Peyer's patch (tissue), 4 donors: Measurements from ENCODE around the gene AHRR. TPM values are rescaled to one million over a fixed set of nuclear protein-coding genes. Genes with fewer than 3 reads are reported as not detected.

Source experiments
- DNase-seq, 3 donors: peaks; one replicate each; pipeline ENCODE4 v3.0.0-alpha.2; 2017 to 2019
- H3K27ac ChIP-seq, 4 donors: fragments of 200-600 bp; sonication (generic); one replicate each; pipeline ENCODE4 v1.5.1; 2016 to 2019
- H3K27me3 ChIP-seq, 2 donors: fragments of 200-600 bp; sonication (generic); one replicate each; pipeline ENCODE4 v1.5.1; 2019
- H3K36me3 ChIP-seq, 3 donors: fragments of 200-600 bp; sonication (generic); one replicate each; pipeline ENCODE4 v1.5.1; 2016 to 2019
- H3K4me1 ChIP-seq, 4 donors: fragments of 200-600 bp; sonication (generic); one replicate each; pipeline ENCODE4 v1.5.1; 2016 to 2019
- H3K4me3 ChIP-seq, 4 donors: fragments of 200-600 bp; sonication (generic); 1 replicate in 3 of 4; 2 replicates in 1 of 4; pipeline ENCODE4 v1.5.1; 2016 to 2019; ENCODE audit warnings: mild to moderate bottlenecking in 1 of 4
- H3K9me3 ChIP-seq, 4 donors: fragments of 200-600 bp; sonication (generic); one replicate each; pipeline ENCODE4 v1.5.1; 2016 to 2019; ENCODE audit warnings: mild to moderate bottlenecking in 1 of 4
- CTCF ChIP-seq, 6 experiments: fragments of 450-650 bp in 4 of 6; fragments of 200-600 bp in 2 of 6; sonication (generic) in 1 of 6; IDR thresholded peaks; one replicate each; pipeline ENCODE4 v1.5.1; 2017 to 2019; ENCODE audit warnings: antibody characterized with exemption in 6 of 6, mild to moderate bottlenecking in 3 of 6, moderate library complexity in 1 of 6
- POLR2A ChIP-seq, 2 donors: fragments of 450-650 bp; IDR thresholded peaks; one replicate each; pipeline ENCODE4 v1.5.1; 2017; ENCODE audit warnings: antibody characterized with exemption in 2 of 2, mild to moderate bottlenecking in 2 of 2, moderate library complexity in 2 of 2
- total RNA-seq, 4 donors: library from RNA; depleted of rRNA; stranded (reverse); fragments of >200 nt; gene quantifications; one replicate each; pipeline ENCODE4 v1.1.0, GENCODE V29; 2016

Gene AHRR
- total RNA-seq, 4 donors from 2014 or later: 1.6 to 28.1 (median 2.4) TPM

- Histone ChIP-seq H3K4me1 (no peaks in the 10 kb centered on the region), H3K4me3 (no peak overlapping the region), H3K27me3 (no peaks in the 10 kb centered on the region), H3K9me3 (no peaks in the 10 kb centered on the region), H3K36me3 (no peaks in the 10 kb centered on the region), H3K27ac (no peak overlapping the region)
- peak in 2 of 3 donors; percentile 40 to 49 for DNase-seq
- TF ChIP-seq POLR2A (IDR thresholded peaks at IDR 0.05): no peak
- peak in 2 of 6 experiments; percentile 32 to 36 for TF ChIP-seq CTCF (IDR thresholded peaks at IDR 0.05)
Observed at GRCh38 chr5:435961-436640, 114.6 kb downstream of the AHRR start.

GRCh38 chr5:436641-436975 lies 115.1 kb downstream of the AHRR start:
- Histone ChIP-seq H3K4me1 (no peaks in the 10 kb centered on the region), H3K27ac (no peak overlapping the region), H3K36me3 (no peaks in the 10 kb centered on the region), H3K9me3 (no peaks in the 10 kb centered on the region), H3K4me3 (no peak overlapping the region), H3K27me3 (no peaks in the 10 kb centered on the region)
- no peak for TF ChIP-seq POLR2A (IDR thresholded peaks at IDR 0.05)
- no peak for TF ChIP-seq CTCF (IDR thresholded peaks at IDR 0.05)
- peak in 1 of 3 donors; percentile 25 for DNase-seq

GRCh38 chr5:437281-437771 lies 115.8 kb downstream of the AHRR start:
- no peak overlapping the region for H3K27ac ChIP-seq
- H3K36me3 ChIP-seq: no peaks in the 10 kb centered on the region
- H3K27me3 ChIP-seq: no peaks in the 10 kb centered on the region
- DNase-seq: peak in 2 of 3 donors; percentile 33 to 45
- H3K4me3 ChIP-seq: no peak overlapping the region
- TF ChIP-seq CTCF (IDR thresholded peaks at IDR 0.05): no peak
- TF ChIP-seq POLR2A (IDR thresholded peaks at IDR 0.05): no peak
- peaks cover 0 to 5% (median 5%) of the 10 kb centered on the region in 4 donors for H3K4me1 ChIP-seq
- no peaks in the 10 kb centered on the region for H3K9me3 ChIP-seq

- peak in 1 of 3 donors; percentile 38 for DNase-seq
- H3K4me1 ChIP-seq: peaks cover 0 to 12% (median 6%) of the 10 kb centered on the region in 4 donors
- TF ChIP-seq CTCF (IDR thresholded peaks at IDR 0.05): no peak
- no peak for TF ChIP-seq POLR2A (IDR thresholded peaks at IDR 0.05)
- no peaks in the 10 kb centered on the region for H3K36me3 ChIP-seq
- H3K9me3 ChIP-seq: no peaks in the 10 kb centered on the region
- no peaks in the 10 kb centered on the region for H3K27me3 ChIP-seq
- H3K27ac ChIP-seq: no peak overlapping the region
- H3K4me3 ChIP-seq: no peak overlapping the region
Observed at GRCh38 chr5:438481-438981, 117.0 kb downstream of the AHRR start.

GRCh38 chr5:439181-439580 lies 117.7 kb downstream of the AHRR start:
- Histone ChIP-seq H3K27ac (no peak overlapping the region), H3K9me3 (no peaks in the 10 kb centered on the region), H3K36me3 (no peaks in the 10 kb centered on the region), H3K27me3 (no peaks in the 10 kb centered on the region), H3K4me1 (peaks cover 5 to 18% (median 10%) of the 10 kb centered on the region in 4 donors), H3K4me3 (no peak overlapping the region)
- TF ChIP-seq CTCF (IDR thresholded peaks at IDR 0.05): no peak
- no peak for TF ChIP-seq POLR2A (IDR thresholded peaks at IDR 0.05)
- peak in 1 of 3 donors; percentile 29 for DNase-seq
